Testis (tissue), 2 donors: Measurements from ENCODE around the gene TOMM40L.

Experiments
- CTCF ChIP-seq, 3 experiments: fragments of 450-650 bp in 2 of 3; fragments of 200-600 bp in 1 of 3; sonication (generic) in 1 of 3; IDR thresholded peaks; one replicate each; pipeline ENCODE4 v1.5.1; 2016 to 2019; ENCODE audit warnings: antibody characterized with exemption in 3 of 3, mild to moderate bottlenecking in 2 of 3, moderate library complexity in 1 of 3
- POLR2A ChIP-seq: fragments of 450-650 bp; IDR thresholded peaks from one replicate; pipeline ENCODE4 v1.6.1; 2017; ENCODE audit warnings: antibody characterized with exemption, mild to moderate bottlenecking, moderate library complexity

GRCh38 chr1:161193561-161194235 lies 32.2 kb upstream of the TOMM40L start:
- TF ChIP-seq CTCF (IDR thresholded peaks at IDR 0.05) (peak in 1 of 3 experiments; percentile 22), POLR2A (no peak)
